Uterus (tissue), 2 donors: ENCODE measurements around the gene AMOTL1.

Source experiments
- CTCF ChIP-seq, 4 experiments: fragments of 200-600 bp in 2 of 4; fragments of 450-650 bp in 2 of 4; sonication (generic) in 2 of 4; IDR thresholded peaks; one replicate each; pipeline ENCODE4 v1.5.1; 2016 to 2019; ENCODE audit warnings: antibody characterized with exemption in 4 of 4, mild to moderate bottlenecking in 2 of 4, moderate library complexity in 1 of 4
- POLR2A ChIP-seq, 2 donors: fragments of 450-650 bp; IDR thresholded peaks; one replicate each; pipeline ENCODE4 v1.6.1; 2016; ENCODE audit warnings: antibody characterized with exemption in 2 of 2, mild to moderate bottlenecking in 1 of 2, moderate library complexity in 1 of 2

- TF ChIP-seq CTCF (IDR thresholded peaks at IDR 0.05) (no peak), POLR2A (IDR thresholded peaks at IDR 0.05) (no peak)
Observed at GRCh38 chr11:94838027-94838731, 70.0 kb downstream of the AMOTL1 start.
